HepG2 (cell line): ENCODE data around the gene ASPHD1. TPM values are rescaled to one million over a fixed set of nuclear protein-coding genes. Genes with fewer than 3 reads are reported as not detected.
"Not testable (repeated sequence)": the region's sequence is repeated elsewhere in the genome, so short reads cannot be mapped to it uniquely, and the experiment has no call there.

Experiments
- ATAC-seq: fragments of 200-7000 bp; cut with Tn5 transposase; 3 replicates; pipeline ENCODE4 v1.9.1; 2020; ENCODE audit warnings: mild to moderate bottlenecking, moderate library complexity
- BruUV-seq: library from RNA; stranded (reverse); fragments of 400-500 nt; replicated peaks from 2 replicates; lab custom pipeline; 2021; lab: Mats Ljungman, UMichigan
- CTCF ChIA-PET: fragments of 300-600 bp; formaldehyde crosslinking; extraction: SDS; loops from one replicate; lab custom pipeline; 2021; ENCODE audit warnings: low total read pairs, inconsistent platforms, low intra/inter-chr PET ratio; lab: Yijun Ruan, JAX
- POLR2A ChIA-PET: fragments of 350-600 bp; sonication (Branson Sonifier 250); formaldehyde crosslinking; loops from one replicate; lab custom pipeline; 2020; ENCODE audit warnings: antibody characterized with exemption, inconsistent platforms; lab: Yijun Ruan, JAX
- DNase-seq: peaks from one replicate; pipeline ENCODE4 v3.0.0-alpha.2; 2015; ENCODE audit warnings: low spot score
- FAIRE-seq: peaks from 3 replicates; lab custom pipeline; 2011; peaks lifted over from hg19 to GRCh38; lab: Jason Lieb, UNC
- H2AFZ ChIP-seq: one replicate; pipeline ENCODE4 v1.6.1; 2011; ENCODE audit warnings: low read length, inconsistent platforms
- H3K27ac ChIP-seq: fragments of 300-600 bp; 3 replicates; pipeline ENCODE4 v1.8.0; 2011; ENCODE audit warnings: mixed run types, mild to moderate bottlenecking, mixed read lengths, low read length, inconsistent platforms; ENCODE audit not compliant: insufficient read depth; ENCODE audit errors: extremely low read length
- H3K27me3 ChIP-seq, 2 experiments: fragments of 200-600 bp in 1 of 2; 2 replicates in 1 of 2; 3 replicates in 1 of 2; pipeline versions ENCODE4 v1.6.0 to v1.8.0; 2011; ENCODE audit warnings: low read length in 2 of 2, mild to moderate bottlenecking in 2 of 2, moderate library complexity in 2 of 2, inconsistent platforms in 1 of 2; ENCODE audit not compliant: insufficient read depth in 2 of 2, control insufficient read depth in 1 of 2
- H3K36me3 ChIP-seq, 2 experiments: fragments of 200-600 bp in 1 of 2; replicated peaks in 1 of 2; 2 replicates in 1 of 2; 3 replicates in 1 of 2; pipeline versions ENCODE4 v1.5.1 to v1.8.0; 2011; ENCODE audit warnings: low read length in 2 of 2, inconsistent platforms in 1 of 2; ENCODE audit not compliant: insufficient read depth in 2 of 2, control insufficient read depth in 1 of 2
- H3K4me1 ChIP-seq: 2 replicates; pipeline ENCODE4 v1.5.1; 2012; ENCODE audit warnings: low read length, inconsistent platforms; ENCODE audit not compliant: insufficient read depth
- H3K4me2 ChIP-seq: 2 replicates; pipeline ENCODE4 v1.6.0; 2011; ENCODE audit warnings: low read depth, low read length, inconsistent platforms
- H3K4me3 ChIP-seq, 3 experiments: fragments of 200-600 bp in 1 of 3; sonication (generic), shearing (Covaris generic) in 1 of 3; replicated peaks in 1 of 3; 2 replicates each; pipeline ENCODE4 v1.5.1; 2011 to 2016; ENCODE audit warnings: low read length in 3 of 3, inconsistent platforms in 2 of 3, low read depth in 2 of 3, mild to moderate bottlenecking in 2 of 3, control low read depth in 1 of 3, mixed read lengths in 1 of 3; ENCODE audit not compliant: insufficient read depth in 1 of 3
- H3K79me2 ChIP-seq: one replicate; pipeline ENCODE4 v1.6.1; 2011; ENCODE audit warnings: low read length, inconsistent platforms; ENCODE audit not compliant: insufficient read depth
- H3K9ac ChIP-seq: 2 replicates; pipeline ENCODE4 v1.6.0; 2011; ENCODE audit warnings: mild to moderate bottlenecking, low read depth, low read length, inconsistent platforms; ENCODE audit not compliant: insufficient read depth
- H3K9me3 ChIP-seq: 2 replicates; pipeline ENCODE4 v1.5.1; 2012; ENCODE audit warnings: mild to moderate bottlenecking, low read length
- H4K20me1 ChIP-seq: 2 replicates; pipeline ENCODE4 v1.6.0; 2011; ENCODE audit warnings: inconsistent platforms, mild to moderate bottlenecking, low read length, moderate library complexity; ENCODE audit not compliant: insufficient read depth
- GABPB1 ChIP-seq: IDR thresholded peaks from 2 replicates; pipeline ENCODE4 v1.6.1; 2016; ENCODE audit warnings: mild to moderate bottlenecking, missing genetic modification reagents, moderate library complexity, missing compliant biosample characterization
- NCOA5 ChIP-seq: sonication (generic); formaldehyde crosslinking; IDR thresholded peaks from 2 replicates; pipeline ENCODE4 v1.4.0; 2020; ENCODE audit warnings: missing genetic modification reagents
- ZNF121 ChIP-seq: sonication (generic); formaldehyde crosslinking; IDR thresholded peaks from 2 replicates; pipeline ENCODE4 v1.5.0; 2020; ENCODE audit warnings: mild to moderate bottlenecking, missing genetic modification reagents
- WGBS: methylation state at CpG from one replicate; pipeline ENCODE4 v1.1.6; 2017; ENCODE audit warnings: low lambda C conversion rate; 5-methylcytosine and 5-hydroxymethylcytosine counted together
- in situ Hi-C: cut with HindIII; loops from 2 replicates; pipeline ENCODE4 v1.10.0; 2017; ENCODE audit warnings: low pct_unique_long_range_greater_than_20kb; ENCODE audit not compliant: extremely low pct_ligation_motif_present
- intact Hi-C: fragments of 100-400 bp; cut with micrococcal nuclease; formaldehyde crosslinking; loops from one replicate; pipeline ENCODE4 v1.10.0; 2022; ENCODE audit not compliant: unreplicated experiment
- polyA plus RNA-seq, 8 experiments: library from polyadenylated mRNA; depleted of rRNA in 3 of 8; stranded (reverse) in 7 of 8; unstranded in 1 of 8; fragments of >200 nt; fragmentation: Illumina TruSeq in 4 of 8; extraction: Trizol in 4 of 8; gene quantifications; 2 replicates each; pipeline versions ENCODE4 v1.2.1 to v1.2.3, GENCODE V29; 2011 to 2016; ENCODE audit warnings: low read depth in 4 of 8, missing spikeins in 1 of 8, mixed read lengths in 1 of 8; ENCODE audit not compliant: insufficient read depth in 1 of 8
- total RNA-seq, 5 experiments: library from RNA; depleted of rRNA; stranded (reverse); fragments of >200 nt; fragmentation: Illumina TruSeq; extraction: Trizol; gene quantifications; 2 replicates each; pipeline ENCODE4 v1.2.3, GENCODE V29; 2016; ENCODE audit warnings: low read depth in 1 of 5

ASPHD1 gene
- total and polyA plus RNA-seq, 2 of the 13 experiments (the other 11 are each of a cell fraction or from before 2014, with no cell fraction given): 13.1 to 19.7 TPM

- POLR2A ChIA-PET: interaction anchor here (2.0 kb wide), 1 partner anchor 16 kb away, joined by 7 read pairs; the partner anchor contains the start of genes ASPHD1 and SEZ6L2
These were observed 16.3 kb upstream of the ASPHD1 start for GRCh38 chr16:29883987-29884386.

GRCh38 chr16:29889372-29889771 is 10.9 kb upstream of the ASPHD1 start:
- H3K9ac ChIP-seq, H3K79me2 ChIP-seq, H3K36me3 ChIP-seq, BruUV-seq, intact Hi-C loops, CTCF ChIA-PET, FAIRE-seq, H2AFZ ChIP-seq, H3K9me3 ChIP-seq, DNase-seq, H3K27me3 ChIP-seq, H3K4me3 ChIP-seq, ATAC-seq, H3K27ac ChIP-seq, H4K20me1 ChIP-seq, in situ Hi-C loops, H3K4me2 ChIP-seq: not testable (repeated sequence)
- POLR2A ChIA-PET: interaction anchor here (1.6 kb wide), 1 partner anchor 10 kb away, joined by 5 read pairs; the partner anchor contains the start of genes ASPHD1 and SEZ6L2
- WGBS: 98% methylated on average over 3 of the region's 3 CpGs
- peaks cover 32% of the 10 kb centered on the region for H3K4me1 ChIP-seq
- TF ChIP-seq ZNF121 (CRISPR knock-in tag): 0 out of 2 replicates have a peak, but pooled peaks have one; percentile 19

More at GRCh38 chr16:29883987-29884386, 16.3 kb upstream of the ASPHD1 start:
- no peak overlapping the region for H3K9ac ChIP-seq
- H2AFZ ChIP-seq: no peak overlapping the region
- no peak for TF ChIP-seq GABPB1
- TF ChIP-seq NCOA5: no peak
- peaks cover 12% of the 10 kb centered on the region for H3K4me1 ChIP-seq
- in situ Hi-C loops (no loop called here), intact Hi-C loops (no loop called here)
- no peaks in the 10 kb centered on the region for H4K20me1 ChIP-seq
- DNase-seq (no peak), ATAC-seq (no peak), FAIRE-seq (no peak)
- no peak overlapping the region for H3K4me3 ChIP-seq
- H3K9me3 ChIP-seq: no peaks in the 10 kb centered on the region
- peaks cover 4 to 15% of the 10 kb centered on the region in 2 experiments; a peak in 3 of 5 replicates for H3K36me3 ChIP-seq
- no peaks in the 10 kb centered on the region for H3K27me3 ChIP-seq
- H3K4me2 ChIP-seq: no peak overlapping the region
- H3K27ac ChIP-seq: no peak overlapping the region
- no peaks in the 10 kb centered on the region for H3K79me2 ChIP-seq
- WGBS: 93% methylated on average over 6 of the region's 6 CpGs
- CTCF ChIA-PET: no interaction called here
- BruUV-seq: no TSS peak
